Liver (tissue), 9 donors: ENCODE data around the gene MAP4K2. TPM values are rescaled to one million over a fixed set of nuclear protein-coding genes. Genes with fewer than 3 reads are reported as not detected.

ENCODE experiments used
- DNase-seq: peaks from one replicate; pipeline ENCODE4 v3.0.0-alpha.2; 2017; ENCODE audit warnings: low spot score
- H3K27ac ChIP-seq, 2 donors: one replicate each; pipeline ENCODE4 v1.7.0; 2013; ENCODE audit warnings: inconsistent platforms in 2 of 2, low read length in 2 of 2, control low read depth in 1 of 2, low read depth in 1 of 2, mild to moderate bottlenecking in 1 of 2
- H3K27me3 ChIP-seq, 4 donors: one replicate each; pipeline versions ENCODE4 v1.6.1 to v1.7.0; 2013; ENCODE audit warnings: low read length in 3 of 4, inconsistent platforms in 1 of 4, mild to moderate bottlenecking in 1 of 4, moderate library complexity in 1 of 4; ENCODE audit not compliant: control insufficient read depth in 4 of 4, insufficient read depth in 4 of 4
- H3K36me3 ChIP-seq, 4 donors: one replicate each; pipeline versions ENCODE4 v1.6.1 to v1.7.0; 2013; ENCODE audit warnings: low read length in 3 of 4, mild to moderate bottlenecking in 3 of 4, low read depth in 1 of 4, moderate library complexity in 1 of 4; ENCODE audit not compliant: control insufficient read depth in 4 of 4, insufficient read depth in 3 of 4
- H3K4me1 ChIP-seq, 4 donors: one replicate each; pipeline versions ENCODE4 v1.6.1 to v1.7.0; 2013; ENCODE audit warnings: low read length in 3 of 4, mild to moderate bottlenecking in 3 of 4, moderate library complexity in 1 of 4; ENCODE audit not compliant: control insufficient read depth in 4 of 4, insufficient read depth in 4 of 4
- H3K4me3 ChIP-seq, 3 donors: one replicate each; pipeline versions ENCODE4 v1.6.1 to v1.7.0; 2013; ENCODE audit warnings: low read length in 3 of 3, control low read depth in 1 of 3, low read depth in 1 of 3, mild to moderate bottlenecking in 1 of 3
- H3K9ac ChIP-seq, 2 donors: one replicate each; pipeline ENCODE4 v1.7.0; 2013; ENCODE audit warnings: low read length in 2 of 2, mild to moderate bottlenecking in 2 of 2, moderate library complexity in 2 of 2, control low read depth in 1 of 2, low read depth in 1 of 2
- H3K9me3 ChIP-seq, 4 donors: one replicate each; pipeline versions ENCODE4 v1.6.1 to v1.7.0; 2013; ENCODE audit warnings: low read length in 3 of 4; ENCODE audit not compliant: control insufficient read depth in 4 of 4
- EGR1 ChIP-seq, 2 donors: IDR thresholded peaks; 2 replicates each; pipeline ENCODE4 v1.6.1; 2016 to 2018; ENCODE audit warnings: antibody characterized with exemption in 2 of 2, low read depth in 2 of 2
- FOXA1 ChIP-seq: IDR thresholded peaks from 2 replicates; pipeline ENCODE4 v1.6.1; 2016; ENCODE audit warnings: antibody characterized with exemption
- GABPA ChIP-seq, 2 donors: IDR thresholded peaks in 1 of 2; conservative IDR thresholded peaks in 1 of 2; 2 replicates each; pipeline ENCODE4 v1.6.1; 2016; ENCODE audit warnings: antibody characterized with exemption in 2 of 2, mild to moderate bottlenecking in 1 of 2, moderate library complexity in 1 of 2
- HNF4A ChIP-seq, 2 donors: conservative IDR thresholded peaks; 2 replicates each; pipeline ENCODE4 v1.6.1; 2016; ENCODE audit warnings: antibody characterized with exemption in 2 of 2, mild to moderate bottlenecking in 2 of 2
- HNF4G ChIP-seq: IDR thresholded peaks from 2 replicates; pipeline ENCODE4 v1.6.1; 2016; ENCODE audit warnings: antibody characterized with exemption
- RAD21 ChIP-seq, 2 donors: IDR thresholded peaks; 2 replicates each; pipeline ENCODE4 v1.6.1; 2016; ENCODE audit warnings: antibody characterized with exemption in 2 of 2, mild to moderate bottlenecking in 2 of 2
- RXRA ChIP-seq, 2 donors: IDR thresholded peaks; 2 replicates each; pipeline ENCODE4 v1.6.1; 2017 to 2018; ENCODE audit warnings: antibody characterized with exemption in 2 of 2, mild to moderate bottlenecking in 1 of 2
- TAF1 ChIP-seq: conservative IDR thresholded peaks from 2 replicates; pipeline ENCODE4 v1.6.1; 2016; ENCODE audit warnings: antibody characterized with exemption, mild to moderate bottlenecking
- YY1 ChIP-seq: IDR thresholded peaks from 2 replicates; pipeline ENCODE4 v1.6.1; 2016; ENCODE audit warnings: antibody characterized with exemption, mild to moderate bottlenecking
- WGBS: extraction: QIAGEN DNeasy Blood & Tissue Kit; methylation state at CpG from one replicate; pipeline ENCODE4 v1.1.7; 2013; 5-methylcytosine and 5-hydroxymethylcytosine counted together
- polyA plus RNA-seq, 2 donors: library from polyadenylated mRNA; stranded (reverse) in 1 of 2; unstranded in 1 of 2; fragments of 200-250 nt in 1 of 2; fragments of >200 nt in 1 of 2; fragmentation: Nextera tagmentation in 1 of 2; extraction: Ambion mirVana in 1 of 2; gene quantifications; one replicate each; pipeline versions ENCODE4 v1.2.1 to v1.2.3, GENCODE V29; 2013 to 2015
- total RNA-seq, 2 donors: library from RNA; depleted of rRNA; stranded (reverse); fragments of >200 nt; gene quantifications; one replicate each; pipeline ENCODE4 v1.2.3, GENCODE V29; 2014
- TF ChIP-seq, protein P1 (sequence below): IDR thresholded peaks from 2 replicates; pipeline ENCODE4 v1.6.1; 2016; ENCODE audit warnings: antibody characterized with exemption, mild to moderate bottlenecking
- TF ChIP-seq, protein P2 (sequence below): fragments of 150-350 bp; IDR thresholded peaks from 2 replicates; pipeline ENCODE4 v1.5.1; 2017; ENCODE audit warnings: improper control_type of control experiment, low read depth, low read length; ENCODE audit not compliant: missing input control
- TF ChIP-seq, protein P3 (sequence below): IDR thresholded peaks from 2 replicates; pipeline ENCODE4 v1.6.1; 2016; ENCODE audit warnings: antibody characterized with exemption
- TF ChIP-seq, protein P4 (sequence below): IDR thresholded peaks from 2 replicates; pipeline ENCODE4 v1.6.1; 2016; ENCODE audit warnings: antibody characterized with exemption
- TF ChIP-seq, protein P5 (sequence below): IDR thresholded peaks from 2 replicates; pipeline ENCODE4 v1.6.1; 2016; ENCODE audit warnings: antibody characterized with exemption
- donor health status: healthy.
- donor health status: healthy.
- donor health status: healthy.
- donor health status: healthy.
- donor health status: healthy.

The MAP4K2 gene
- total and polyA plus RNA-seq, 4 donors: 2.1 to 6.9 (median 3.5) TPM

DNA sequence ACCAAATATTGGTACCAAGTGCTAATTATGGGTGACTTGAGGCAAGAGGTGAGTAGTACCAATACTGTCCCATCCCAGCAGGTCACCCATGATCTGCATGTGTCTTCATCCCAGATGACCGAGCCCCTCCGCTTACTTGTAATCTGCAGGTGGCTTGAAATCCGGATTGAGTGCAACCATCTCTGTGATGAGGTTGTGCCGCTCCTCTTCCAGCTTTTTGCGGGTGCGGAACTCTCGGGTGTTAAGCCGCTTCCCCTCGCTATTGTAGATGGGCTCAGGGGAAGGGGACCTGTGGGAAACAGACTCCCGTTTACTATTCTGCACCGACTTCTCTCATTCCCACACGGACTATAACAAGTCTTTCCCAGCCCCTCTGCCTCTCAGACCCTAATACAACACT lies 32.9 kb downstream of the MAP4K2 start (continued):
- TF ChIP-seq, protein P1, sequence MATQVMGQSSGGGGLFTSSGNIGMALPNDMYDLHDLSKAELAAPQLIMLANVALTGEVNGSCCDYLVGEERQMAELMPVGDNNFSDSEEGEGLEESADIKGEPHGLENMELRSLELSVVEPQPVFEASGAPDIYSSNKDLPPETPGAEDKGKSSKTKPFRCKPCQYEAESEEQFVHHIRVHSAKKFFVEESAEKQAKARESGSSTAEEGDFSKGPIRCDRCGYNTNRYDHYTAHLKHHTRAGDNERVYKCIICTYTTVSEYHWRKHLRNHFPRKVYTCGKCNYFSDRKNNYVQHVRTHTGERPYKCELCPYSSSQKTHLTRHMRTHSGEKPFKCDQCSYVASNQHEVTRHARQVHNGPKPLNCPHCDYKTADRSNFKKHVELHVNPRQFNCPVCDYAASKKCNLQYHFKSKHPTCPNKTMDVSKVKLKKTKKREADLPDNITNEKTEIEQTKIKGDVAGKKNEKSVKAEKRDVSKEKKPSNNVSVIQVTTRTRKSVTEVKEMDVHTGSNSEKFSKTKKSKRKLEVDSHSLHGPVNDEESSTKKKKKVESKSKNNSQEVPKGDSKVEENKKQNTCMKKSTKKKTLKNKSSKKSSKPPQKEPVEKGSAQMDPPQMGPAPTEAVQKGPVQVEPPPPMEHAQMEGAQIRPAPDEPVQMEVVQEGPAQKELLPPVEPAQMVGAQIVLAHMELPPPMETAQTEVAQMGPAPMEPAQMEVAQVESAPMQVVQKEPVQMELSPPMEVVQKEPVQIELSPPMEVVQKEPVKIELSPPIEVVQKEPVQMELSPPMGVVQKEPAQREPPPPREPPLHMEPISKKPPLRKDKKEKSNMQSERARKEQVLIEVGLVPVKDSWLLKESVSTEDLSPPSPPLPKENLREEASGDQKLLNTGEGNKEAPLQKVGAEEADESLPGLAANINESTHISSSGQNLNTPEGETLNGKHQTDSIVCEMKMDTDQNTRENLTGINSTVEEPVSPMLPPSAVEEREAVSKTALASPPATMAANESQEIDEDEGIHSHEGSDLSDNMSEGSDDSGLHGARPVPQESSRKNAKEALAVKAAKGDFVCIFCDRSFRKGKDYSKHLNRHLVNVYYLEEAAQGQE: no peak
- TF ChIP-seq YY1: no peak
- TF ChIP-seq EGR1 (IDR thresholded peaks at IDR 0.05; ENCODE audit: low read depth in 2 of 2): no peak
- no peak for TF ChIP-seq RAD21 (IDR thresholded peaks at IDR 0.05)
- no peak for TF ChIP-seq FOXA1

DNA sequence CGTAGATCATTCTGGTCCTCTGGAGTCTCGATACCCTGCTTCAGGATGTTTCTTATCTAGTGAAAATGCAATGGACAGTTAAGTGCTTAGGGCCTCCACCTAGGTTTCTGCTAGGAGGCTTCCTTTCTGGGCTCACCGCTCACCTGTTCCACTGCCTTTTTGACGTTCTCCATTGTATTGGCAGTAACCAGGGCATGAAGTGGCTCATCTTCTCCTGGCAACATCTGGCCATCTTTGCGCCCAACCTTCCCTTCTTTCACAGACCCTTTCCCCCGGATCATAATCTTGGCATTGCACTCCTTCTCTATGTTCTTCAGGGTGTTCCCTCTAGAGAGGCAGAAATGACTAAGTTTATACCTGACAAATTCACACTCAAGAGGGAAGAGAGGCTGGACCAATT lies 33.7 kb downstream of the MAP4K2 start:
- H3K9ac ChIP-seq: no peak overlapping the region
- no peak overlapping the region for H3K4me3 ChIP-seq
- H3K4me1 ChIP-seq: peaks cover 0 to 13% (median 3%) of the 10 kb centered on the region in 4 donors
- H3K27me3 ChIP-seq: no peaks in the 10 kb centered on the region
- no peak for DNase-seq
- H3K9me3 ChIP-seq: no peaks in the 10 kb centered on the region
- H3K36me3 ChIP-seq: peaks cover 38 to 95% (median 79%) of the 10 kb centered on the region in 4 donors
- H3K27ac ChIP-seq: no peak overlapping the region
- 93% methylated on average over 6 of the region's 6 CpGs for WGBS
- TF ChIP-seq, protein P2, sequence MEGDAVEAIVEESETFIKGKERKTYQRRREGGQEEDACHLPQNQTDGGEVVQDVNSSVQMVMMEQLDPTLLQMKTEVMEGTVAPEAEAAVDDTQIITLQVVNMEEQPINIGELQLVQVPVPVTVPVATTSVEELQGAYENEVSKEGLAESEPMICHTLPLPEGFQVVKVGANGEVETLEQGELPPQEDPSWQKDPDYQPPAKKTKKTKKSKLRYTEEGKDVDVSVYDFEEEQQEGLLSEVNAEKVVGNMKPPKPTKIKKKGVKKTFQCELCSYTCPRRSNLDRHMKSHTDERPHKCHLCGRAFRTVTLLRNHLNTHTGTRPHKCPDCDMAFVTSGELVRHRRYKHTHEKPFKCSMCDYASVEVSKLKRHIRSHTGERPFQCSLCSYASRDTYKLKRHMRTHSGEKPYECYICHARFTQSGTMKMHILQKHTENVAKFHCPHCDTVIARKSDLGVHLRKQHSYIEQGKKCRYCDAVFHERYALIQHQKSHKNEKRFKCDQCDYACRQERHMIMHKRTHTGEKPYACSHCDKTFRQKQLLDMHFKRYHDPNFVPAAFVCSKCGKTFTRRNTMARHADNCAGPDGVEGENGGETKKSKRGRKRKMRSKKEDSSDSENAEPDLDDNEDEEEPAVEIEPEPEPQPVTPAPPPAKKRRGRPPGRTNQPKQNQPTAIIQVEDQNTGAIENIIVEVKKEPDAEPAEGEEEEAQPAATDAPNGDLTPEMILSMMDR: no peak
- TF ChIP-seq HNF4A (conservative IDR thresholded peaks at IDR 0.05) (no peak), FOXA1 (no peak), HNF4G (no peak), TAF1 (no peak), GABPA (IDR thresholded peaks at IDR 0.05 in 1 of 2, conservative IDR thresholded peaks at IDR 0.05 in 1 of 2) (no peak), RAD21 (IDR thresholded peaks at IDR 0.05) (no peak), RXRA (IDR thresholded peaks at IDR 0.05) (no peak), YY1 (no peak), EGR1 (IDR thresholded peaks at IDR 0.05; ENCODE audit: low read depth in 2 of 2) (no peak)
- TF ChIP-seq, protein P3, sequence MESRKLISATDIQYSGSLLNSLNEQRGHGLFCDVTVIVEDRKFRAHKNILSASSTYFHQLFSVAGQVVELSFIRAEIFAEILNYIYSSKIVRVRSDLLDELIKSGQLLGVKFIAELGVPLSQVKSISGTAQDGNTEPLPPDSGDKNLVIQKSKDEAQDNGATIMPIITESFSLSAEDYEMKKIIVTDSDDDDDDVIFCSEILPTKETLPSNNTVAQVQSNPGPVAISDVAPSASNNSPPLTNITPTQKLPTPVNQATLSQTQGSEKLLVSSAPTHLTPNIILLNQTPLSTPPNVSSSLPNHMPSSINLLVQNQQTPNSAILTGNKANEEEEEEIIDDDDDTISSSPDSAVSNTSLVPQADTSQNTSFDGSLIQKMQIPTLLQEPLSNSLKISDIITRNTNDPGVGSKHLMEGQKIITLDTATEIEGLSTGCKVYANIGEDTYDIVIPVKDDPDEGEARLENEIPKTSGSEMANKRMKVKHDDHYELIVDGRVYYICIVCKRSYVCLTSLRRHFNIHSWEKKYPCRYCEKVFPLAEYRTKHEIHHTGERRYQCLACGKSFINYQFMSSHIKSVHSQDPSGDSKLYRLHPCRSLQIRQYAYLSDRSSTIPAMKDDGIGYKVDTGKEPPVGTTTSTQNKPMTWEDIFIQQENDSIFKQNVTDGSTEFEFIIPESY: no peak
- TF ChIP-seq, protein P4, sequence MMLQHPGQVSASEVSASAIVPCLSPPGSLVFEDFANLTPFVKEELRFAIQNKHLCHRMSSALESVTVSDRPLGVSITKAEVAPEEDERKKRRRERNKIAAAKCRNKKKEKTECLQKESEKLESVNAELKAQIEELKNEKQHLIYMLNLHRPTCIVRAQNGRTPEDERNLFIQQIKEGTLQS: no peak
- TF ChIP-seq, protein P5, sequence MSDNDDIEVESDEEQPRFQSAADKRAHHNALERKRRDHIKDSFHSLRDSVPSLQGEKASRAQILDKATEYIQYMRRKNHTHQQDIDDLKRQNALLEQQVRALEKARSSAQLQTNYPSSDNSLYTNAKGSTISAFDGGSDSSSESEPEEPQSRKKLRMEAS: no peak
